ENCODE results near the gene ATP5F1A. TPM values are rescaled to one million over a fixed set of nuclear protein-coding genes. Genes with fewer than 3 reads are reported as not detected.
"Not testable (repeated sequence)": the region's sequence is repeated elsewhere in the genome, so short reads cannot be mapped to it uniquely, and the experiment has no call there.

The ATP5F1A gene
- total RNA-seq = 357 and 374 TPM in 2 replicates

DNA sequence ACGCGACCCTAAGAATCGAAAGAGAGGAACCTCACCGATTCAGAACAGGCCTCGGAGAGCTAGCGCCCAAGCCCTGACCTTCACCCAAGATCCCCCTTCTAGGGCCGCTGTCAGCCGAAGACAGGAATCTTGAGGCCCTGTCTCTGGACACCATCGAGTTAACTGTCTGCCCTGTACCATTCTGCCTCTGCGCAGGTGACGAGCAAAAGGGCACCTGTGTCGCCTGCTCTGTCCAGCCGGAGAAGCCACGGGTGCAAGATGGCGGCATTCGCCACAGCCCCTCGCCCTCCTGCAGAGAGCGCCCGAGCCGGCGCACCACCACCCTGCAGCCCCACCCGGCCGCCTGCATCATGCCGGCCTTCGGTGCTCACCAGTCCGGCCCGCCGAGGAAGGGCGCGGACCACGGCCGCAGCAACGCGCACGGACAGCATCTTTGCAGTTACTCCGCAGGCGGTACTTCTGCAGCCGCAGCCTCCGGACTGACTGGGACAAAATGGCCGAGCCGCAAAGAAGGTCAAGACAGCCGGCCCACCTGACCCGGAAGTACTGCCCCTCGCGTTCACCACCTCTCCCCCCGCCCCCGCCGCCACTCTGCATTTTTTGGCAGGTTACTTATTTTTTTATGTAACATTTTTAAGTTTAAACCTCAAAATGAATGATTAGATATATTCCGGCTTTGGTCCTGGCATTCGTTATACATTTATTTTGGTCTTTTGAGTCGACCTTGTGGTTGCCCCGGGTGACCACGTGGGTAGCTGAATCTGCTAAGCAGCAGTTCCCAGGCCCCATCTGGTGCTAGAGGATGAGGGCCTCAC is at the start of gene ATP5F1A:
TSS of gene ATP5F1A (minus strand) at position 496 of the 815 bp plus-strand sequence. CDS start at position 431, 65 bp downstream.
- intact Hi-C loops (cut with micrococcal nuclease) = loop anchor here (1.0 to 5.0 kb wide), 2 partner anchors 75 to 114 kb away; no protein-coding TSS in a partner anchor

DNA sequence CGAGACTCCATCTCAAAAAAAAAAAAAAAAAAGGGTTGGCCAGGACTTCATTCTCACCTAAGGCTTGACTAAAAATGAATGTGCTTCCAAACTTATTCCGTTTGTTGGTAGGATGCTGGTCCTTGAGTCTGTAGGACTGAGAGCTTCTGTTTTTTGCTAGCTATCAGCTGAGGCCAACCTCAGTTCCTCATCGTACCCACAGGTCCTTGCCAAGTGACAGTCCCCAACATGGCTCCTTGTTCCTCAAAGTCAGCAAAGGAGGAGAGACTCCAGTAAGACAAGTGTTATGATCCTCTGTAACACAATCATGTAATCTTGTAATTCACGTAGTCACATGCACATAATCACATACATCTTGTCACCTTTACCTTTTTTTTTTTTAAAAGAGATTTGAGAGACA is 43.1 kb upstream of the ATP5F1A start:
- intact Hi-C loops (cut with micrococcal nuclease) = no loop called here

DNA sequence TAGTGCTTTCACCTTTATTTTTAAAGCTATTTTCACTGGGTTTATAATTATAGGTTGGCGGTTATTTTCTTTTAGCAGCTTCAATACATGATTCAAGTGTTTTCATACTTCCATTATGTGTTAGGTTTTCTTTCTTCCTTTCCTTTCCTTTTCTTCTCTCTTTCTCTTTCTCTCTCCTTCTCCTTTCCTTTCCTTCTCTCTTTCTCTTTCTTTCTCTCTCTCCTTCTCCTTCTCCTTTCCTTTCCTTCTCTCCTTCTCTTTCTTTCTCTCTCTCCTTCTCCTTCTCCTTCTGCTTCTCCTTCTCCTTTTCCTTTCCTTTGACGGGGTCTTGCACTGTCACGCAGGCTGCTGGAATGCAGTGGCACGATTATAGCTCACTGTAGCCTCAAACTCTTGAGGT is 42.1 kb upstream of the ATP5F1A start:
- intact Hi-C loops (cut with micrococcal nuclease) = no loop called here

DNA sequence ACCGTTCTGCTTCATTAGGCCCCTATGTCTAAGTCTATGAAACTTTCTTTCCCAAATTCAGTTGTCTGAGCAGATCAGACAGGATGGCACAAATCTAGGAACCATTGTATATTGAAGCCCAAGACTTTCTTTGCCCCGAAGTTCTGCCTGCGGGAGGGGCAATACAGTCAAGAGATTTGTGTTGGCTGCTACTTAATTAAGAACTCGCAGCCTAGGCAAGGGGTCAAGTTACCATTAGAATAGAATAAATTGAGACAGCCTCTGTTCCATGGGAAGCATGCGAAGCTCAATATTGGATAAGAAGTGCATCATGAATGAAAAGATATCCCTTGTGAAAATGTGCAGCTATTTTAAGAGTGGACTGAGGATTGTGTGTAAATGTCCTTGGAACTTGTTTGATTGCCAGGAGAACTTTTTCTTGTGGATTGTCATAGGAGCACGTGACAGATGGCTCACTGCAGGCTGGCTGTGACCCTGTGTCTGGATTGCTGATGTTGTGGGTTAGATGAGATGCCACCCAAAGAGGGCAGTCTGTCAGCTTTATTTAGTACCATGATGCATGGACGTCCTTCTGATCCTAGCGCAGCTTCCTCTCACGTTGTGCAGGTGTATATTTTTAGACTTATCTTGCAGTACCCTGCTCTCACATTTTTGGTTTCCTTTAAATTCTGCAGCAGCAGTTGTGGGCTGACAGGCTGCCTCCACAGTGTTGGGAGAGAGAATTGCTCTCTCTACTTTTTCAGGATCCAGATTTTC is 37.0 kb upstream of the ATP5F1A start:
- intact Hi-C loops (cut with micrococcal nuclease) = no loop called here

DNA sequence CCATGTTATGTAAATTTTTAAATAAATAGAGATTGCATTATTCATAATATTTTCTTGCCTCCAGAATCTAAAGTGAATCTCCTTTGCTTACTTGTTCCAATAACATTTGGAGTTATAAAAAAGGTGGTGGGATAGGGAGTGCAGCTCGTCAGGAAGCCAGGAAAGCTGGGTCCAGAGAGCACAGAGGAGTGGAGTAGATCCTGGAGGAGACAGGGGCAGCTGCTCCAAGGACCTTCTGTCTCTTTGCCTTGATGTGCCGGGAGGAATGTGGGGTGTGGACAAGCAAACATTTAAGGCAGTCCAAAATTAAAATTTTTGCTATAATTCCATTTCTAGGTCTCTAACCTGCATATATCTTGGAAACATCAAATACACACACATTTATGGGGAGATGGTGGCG is 35.4 kb upstream of the ATP5F1A start:
- intact Hi-C loops (cut with micrococcal nuclease) = no loop called here

- intact Hi-C loops (cut with micrococcal nuclease) = not testable (repeated sequence)
Observed at GRCh38 chr18:46130549-46130948, 32.5 kb upstream of the ATP5F1A start.

- intact Hi-C loops (cut with micrococcal nuclease) = no loop called here
Observed at GRCh38 chr18:46130061-46130460, 32.0 kb upstream of the ATP5F1A start.

GRCh38 chr18:46126625-46127024 is 28.5 kb upstream of the ATP5F1A start:
- intact Hi-C loops (cut with micrococcal nuclease) = not testable (repeated sequence)

- intact Hi-C loops (cut with micrococcal nuclease) = no loop called here
Observed at GRCh38 chr18:46113751-46114150, 15.7 kb upstream of the ATP5F1A start.

DNA sequence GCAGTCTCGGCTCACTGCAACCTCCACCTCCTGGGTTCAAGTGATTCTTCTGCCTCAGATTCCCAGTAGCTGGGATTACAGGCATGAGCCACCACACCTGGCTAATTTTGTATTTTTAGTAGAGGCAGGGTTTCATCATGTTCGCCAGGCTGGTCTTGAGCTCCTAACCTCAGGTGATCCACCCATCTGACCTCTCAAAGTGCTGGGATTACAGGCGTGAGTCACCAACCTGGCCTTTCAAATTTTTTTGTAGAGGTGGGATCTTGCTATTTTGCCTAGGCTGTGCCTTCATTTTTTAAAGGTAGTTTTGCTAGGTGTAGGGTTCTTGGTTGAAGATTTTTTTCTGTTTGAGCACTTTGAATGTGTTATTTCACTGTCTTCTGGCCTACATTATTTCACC is 12.3 kb upstream of the ATP5F1A start:
- intact Hi-C loops (cut with micrococcal nuclease) = no loop called here

GRCh38 chr18:46109386-46109785 is 11.3 kb upstream of the ATP5F1A start:
- intact Hi-C loops (cut with micrococcal nuclease) = no loop called here

DNA sequence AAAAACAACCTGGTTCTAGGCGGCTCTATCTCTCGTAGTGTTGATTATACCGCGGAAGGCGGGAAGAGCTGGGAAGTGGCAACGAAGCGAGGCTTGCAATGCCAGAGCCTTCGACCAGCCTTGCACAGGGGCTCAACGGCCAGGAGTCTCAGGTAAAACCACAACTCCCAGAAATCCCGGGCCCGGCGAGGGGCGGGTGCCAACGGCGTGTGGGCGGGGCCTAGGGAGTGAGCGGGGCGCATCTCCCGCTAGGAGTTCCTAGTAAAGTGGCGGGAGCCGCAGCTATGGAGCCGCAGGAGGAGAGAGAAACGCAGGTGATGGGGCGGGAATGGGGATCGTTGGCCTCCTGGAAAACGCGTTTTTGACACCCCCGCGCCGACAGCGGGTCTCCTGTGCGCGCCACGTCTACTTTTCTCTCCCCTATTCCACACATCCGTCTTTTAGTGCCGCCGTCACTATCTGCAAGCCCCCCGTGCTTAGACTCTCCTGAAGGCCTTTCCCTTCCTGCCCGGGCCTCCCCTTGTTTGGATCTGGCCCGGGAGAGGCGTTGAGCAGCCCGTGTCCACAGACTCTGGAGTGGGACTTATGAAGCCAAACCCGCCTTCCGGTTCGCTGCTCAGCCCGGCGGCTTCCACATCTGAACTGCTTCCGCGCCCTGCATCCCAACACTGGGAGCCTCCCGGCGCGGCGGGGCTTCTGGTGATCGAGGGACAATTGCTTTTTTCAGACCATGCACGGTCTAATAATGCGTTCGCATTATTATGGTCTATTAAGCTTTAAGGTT is 6.2 kb upstream of the ATP5F1A start, which contains the start of gene HAUS1:
TSS of gene HAUS1 (plus strand) at position 258 of the 784 bp plus-strand sequence. CDS start at position 285, 27 bp downstream.
- intact Hi-C loops (cut with micrococcal nuclease) = loop anchor here (5.0 kb wide), 2 partner anchors 148 to 417 kb away; no protein-coding TSS in a partner anchor

DNA sequence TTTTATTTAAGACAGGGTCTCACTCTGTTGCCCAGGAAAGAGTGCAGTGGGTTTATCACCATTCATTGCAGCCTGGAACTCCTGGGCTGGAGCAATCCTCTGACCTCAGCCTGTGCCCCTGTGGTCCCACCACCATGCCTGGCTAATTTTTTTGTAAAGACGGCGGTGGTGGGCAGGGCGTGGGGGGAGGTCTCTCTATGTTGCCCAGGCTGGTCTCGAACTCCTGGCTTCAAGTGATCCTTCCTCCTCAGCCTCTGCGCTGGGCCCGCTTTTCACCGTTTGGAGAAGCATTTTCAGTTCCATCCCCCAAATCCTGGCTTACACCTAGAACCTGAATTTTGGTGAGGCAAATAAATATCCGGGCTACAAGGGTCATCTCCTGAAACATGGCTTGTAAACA is 1.4 kb upstream of the ATP5F1A start:
- intact Hi-C loops (cut with micrococcal nuclease) = loop anchor here (5.0 kb wide), 1 partner anchor 113 kb away; no protein-coding TSS in a partner anchor

DNA sequence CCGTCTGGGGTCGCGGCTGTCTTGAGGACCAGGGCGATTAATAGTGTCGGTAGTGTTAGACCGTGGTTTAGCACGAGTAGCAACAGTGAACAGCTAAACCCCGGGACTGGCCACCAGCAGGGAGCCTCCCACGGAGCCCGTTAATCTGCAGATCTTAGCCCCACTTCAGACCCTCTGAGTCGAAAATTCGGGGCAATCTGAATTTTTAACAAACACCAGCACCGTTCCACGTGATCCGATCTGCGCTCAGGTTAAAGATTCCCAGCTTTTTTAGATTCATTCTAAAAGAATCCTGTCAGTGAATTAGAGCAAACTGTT is 479 bp upstream of the ATP5F1A start:
- intact Hi-C loops (cut with micrococcal nuclease) = loop anchor here (1.0 to 5.0 kb wide), 2 partner anchors 75 to 114 kb away; no protein-coding TSS in a partner anchor

DNA sequence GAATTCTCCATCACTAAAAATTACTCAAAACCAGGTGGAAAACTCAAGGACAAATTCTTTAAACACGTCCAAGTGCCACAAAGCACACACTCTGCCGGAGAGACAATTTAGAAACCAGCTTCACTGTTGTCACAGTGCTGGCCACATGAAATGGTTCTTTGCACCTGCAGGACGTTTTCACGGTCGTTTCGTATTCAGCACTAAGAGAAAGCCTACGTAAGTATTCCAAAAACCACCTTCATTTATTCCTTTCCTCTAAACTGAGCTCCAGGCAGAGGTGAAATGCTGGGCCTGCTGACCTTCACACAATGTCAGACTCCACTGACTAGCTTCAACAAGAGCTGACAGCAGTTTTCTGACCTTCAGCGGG is 680 bp downstream of the ATP5F1A start:
- intact Hi-C loops (cut with micrococcal nuclease) = loop anchor here (5.0 kb wide), 1 partner anchor 115 kb away; no protein-coding TSS in a partner anchor

DNA sequence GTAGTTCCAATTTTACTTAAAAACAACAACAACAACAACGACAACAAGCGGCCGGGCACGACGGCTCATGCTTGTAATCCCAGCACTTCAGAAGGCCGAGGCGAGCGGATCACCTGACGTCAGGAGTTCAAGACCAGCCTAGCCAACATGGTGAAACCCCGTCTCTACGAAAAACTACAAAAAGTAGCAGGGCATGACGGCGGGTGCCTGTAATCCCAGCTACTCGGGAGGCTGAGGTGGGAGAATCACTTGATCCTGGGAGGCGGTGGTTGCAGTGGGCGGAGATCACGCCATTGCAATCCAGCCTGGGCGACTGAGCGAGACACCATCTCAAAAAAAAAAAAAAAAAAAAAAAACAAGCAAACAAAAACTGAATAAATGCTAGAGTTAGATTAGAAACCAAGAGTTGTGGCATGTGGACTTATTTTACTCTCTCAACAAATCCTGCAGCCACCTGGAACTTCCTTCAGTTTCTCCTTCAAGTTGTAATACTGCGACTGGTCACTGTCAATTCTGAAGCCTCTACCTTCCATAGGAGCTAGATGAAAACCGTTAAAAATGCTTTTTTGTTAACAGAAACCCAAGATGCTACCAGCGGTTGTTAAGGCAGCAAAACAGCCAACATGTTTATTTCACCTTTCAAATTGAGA is 1.3 kb downstream of the ATP5F1A start:
- intact Hi-C loops (cut with micrococcal nuclease) = loop anchor here (5.0 kb wide), 1 partner anchor 116 kb away; no protein-coding TSS in a partner anchor

- intact Hi-C loops (cut with micrococcal nuclease) = loop anchor here (5.0 kb wide), 1 partner anchor 117 kb away; no protein-coding TSS in a partner anchor
Observed at GRCh38 chr18:46095532-46095931, 2.6 kb downstream of the ATP5F1A start.

DNA sequence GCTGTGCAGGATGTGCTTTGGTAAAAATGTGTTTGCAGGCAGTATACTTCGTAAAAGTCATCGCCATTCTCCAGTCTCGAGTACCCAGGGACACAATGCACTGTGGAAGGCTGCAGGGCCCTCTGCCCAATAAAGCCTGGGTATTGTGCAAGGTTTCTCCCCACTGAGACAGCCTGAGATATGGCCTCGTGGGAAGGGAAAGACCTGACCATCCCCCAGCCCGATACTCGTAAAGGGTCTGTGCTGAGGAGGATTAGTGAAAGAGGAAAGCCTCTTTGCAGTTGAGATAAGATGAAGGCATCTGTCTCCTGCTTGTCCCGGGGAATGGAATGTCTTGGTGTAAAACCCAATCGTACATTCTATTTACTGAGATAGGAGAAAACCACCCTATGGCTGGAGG is 9.6 kb downstream of the ATP5F1A start:
- intact Hi-C loops (cut with micrococcal nuclease) = not testable (repeated sequence)

GRCh38 chr18:46084431-46084830 is 13.7 kb downstream of the ATP5F1A start:
- intact Hi-C loops (cut with micrococcal nuclease) = no loop called here

DNA sequence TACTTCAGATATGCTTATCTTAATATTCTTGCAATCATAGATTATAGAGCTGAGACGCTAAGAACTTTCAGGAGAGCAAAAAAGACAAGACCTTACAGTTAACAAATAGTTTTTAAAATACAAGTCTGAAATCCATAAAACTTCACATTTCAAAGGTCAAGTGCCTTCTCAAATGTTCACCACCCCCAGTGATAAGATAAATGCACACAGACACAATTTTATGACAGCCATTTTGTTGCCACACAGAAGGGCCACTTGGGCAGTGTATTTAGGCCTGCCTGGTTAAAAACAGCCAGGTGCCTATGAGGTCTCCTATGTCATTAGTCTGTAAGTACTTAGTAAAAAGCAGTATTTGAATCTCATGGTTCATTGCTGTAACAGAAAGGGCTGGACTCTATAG is 17.9 kb downstream of the ATP5F1A start:
- intact Hi-C loops (cut with micrococcal nuclease) = no loop called here

GRCh38 chr18:46079336-46079735 is 18.8 kb downstream of the ATP5F1A start:
- intact Hi-C loops (cut with micrococcal nuclease) = no loop called here

Data from T-helper 2 cell treated with Interferon-gamma antibody and Interleukin-4, amounts not matched to agents 100 ng/mL and 5 ng/mL, for 36 hours (primary cell).